GM10248 (cell line): ENCODE results near the gene LINC01488.

Experiments
- CTCF ChIA-PET: fragments of 300-600 bp; sonication (Branson Sonifier 250); formaldehyde crosslinking; extraction: SDS; loops from one replicate; lab custom pipeline; 2021; ENCODE audit warnings: antibody characterized with exemption; lab: Yijun Ruan, JAX
- POLR2A ChIA-PET: fragments of 350-650 bp; sonication (Branson Sonifier 250); formaldehyde crosslinking; extraction: SDS; loops from one replicate; lab custom pipeline; 2020; ENCODE audit warnings: antibody characterized with exemption; lab: Yijun Ruan, JAX
- DNase-seq: peaks from one replicate; pipeline ENCODE4 v3.0.0; 2012; ENCODE audit errors: extremely low spot score
- TF ChIP-seq, protein P1 (sequence below): IDR thresholded peaks from 2 replicates; pipeline ENCODE4 v1.5.1; 2012; ENCODE audit warnings: mild to moderate bottlenecking, low read depth; ENCODE audit errors: extremely low read depth, missing control alignments, control extremely low read depth

LINC01488 gene

DNA sequence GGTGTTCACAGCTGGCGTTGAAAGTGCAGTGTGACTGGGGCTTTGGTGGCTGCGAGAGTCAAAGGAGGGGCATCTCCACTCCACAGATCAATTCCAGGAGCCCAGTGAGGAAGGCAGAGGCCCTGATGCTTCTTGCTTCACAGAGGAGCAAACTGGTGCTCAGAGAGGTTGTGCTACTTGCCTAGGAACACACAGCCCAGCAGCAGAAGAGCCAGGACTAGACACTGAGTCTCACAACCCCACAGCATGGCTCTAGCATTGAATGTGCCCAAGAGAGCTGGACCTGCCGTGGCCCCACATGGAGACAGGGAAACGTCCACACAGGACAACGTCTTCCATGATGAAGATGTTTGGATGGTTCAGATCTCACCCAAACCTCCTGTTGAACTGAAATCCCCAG is 33.3 kb downstream of the LINC01488 start:
- ChIA-PET CTCF (interaction anchor here (1.3 kb wide), 1 partner anchor 242 kb away, joined by 3 read pairs; no protein-coding TSS in a partner anchor), POLR2A (no interaction called here)
- TF ChIP-seq, protein P1, sequence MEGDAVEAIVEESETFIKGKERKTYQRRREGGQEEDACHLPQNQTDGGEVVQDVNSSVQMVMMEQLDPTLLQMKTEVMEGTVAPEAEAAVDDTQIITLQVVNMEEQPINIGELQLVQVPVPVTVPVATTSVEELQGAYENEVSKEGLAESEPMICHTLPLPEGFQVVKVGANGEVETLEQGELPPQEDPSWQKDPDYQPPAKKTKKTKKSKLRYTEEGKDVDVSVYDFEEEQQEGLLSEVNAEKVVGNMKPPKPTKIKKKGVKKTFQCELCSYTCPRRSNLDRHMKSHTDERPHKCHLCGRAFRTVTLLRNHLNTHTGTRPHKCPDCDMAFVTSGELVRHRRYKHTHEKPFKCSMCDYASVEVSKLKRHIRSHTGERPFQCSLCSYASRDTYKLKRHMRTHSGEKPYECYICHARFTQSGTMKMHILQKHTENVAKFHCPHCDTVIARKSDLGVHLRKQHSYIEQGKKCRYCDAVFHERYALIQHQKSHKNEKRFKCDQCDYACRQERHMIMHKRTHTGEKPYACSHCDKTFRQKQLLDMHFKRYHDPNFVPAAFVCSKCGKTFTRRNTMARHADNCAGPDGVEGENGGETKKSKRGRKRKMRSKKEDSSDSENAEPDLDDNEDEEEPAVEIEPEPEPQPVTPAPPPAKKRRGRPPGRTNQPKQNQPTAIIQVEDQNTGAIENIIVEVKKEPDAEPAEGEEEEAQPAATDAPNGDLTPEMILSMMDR: no peak
- DNase-seq: no peak

DNA sequence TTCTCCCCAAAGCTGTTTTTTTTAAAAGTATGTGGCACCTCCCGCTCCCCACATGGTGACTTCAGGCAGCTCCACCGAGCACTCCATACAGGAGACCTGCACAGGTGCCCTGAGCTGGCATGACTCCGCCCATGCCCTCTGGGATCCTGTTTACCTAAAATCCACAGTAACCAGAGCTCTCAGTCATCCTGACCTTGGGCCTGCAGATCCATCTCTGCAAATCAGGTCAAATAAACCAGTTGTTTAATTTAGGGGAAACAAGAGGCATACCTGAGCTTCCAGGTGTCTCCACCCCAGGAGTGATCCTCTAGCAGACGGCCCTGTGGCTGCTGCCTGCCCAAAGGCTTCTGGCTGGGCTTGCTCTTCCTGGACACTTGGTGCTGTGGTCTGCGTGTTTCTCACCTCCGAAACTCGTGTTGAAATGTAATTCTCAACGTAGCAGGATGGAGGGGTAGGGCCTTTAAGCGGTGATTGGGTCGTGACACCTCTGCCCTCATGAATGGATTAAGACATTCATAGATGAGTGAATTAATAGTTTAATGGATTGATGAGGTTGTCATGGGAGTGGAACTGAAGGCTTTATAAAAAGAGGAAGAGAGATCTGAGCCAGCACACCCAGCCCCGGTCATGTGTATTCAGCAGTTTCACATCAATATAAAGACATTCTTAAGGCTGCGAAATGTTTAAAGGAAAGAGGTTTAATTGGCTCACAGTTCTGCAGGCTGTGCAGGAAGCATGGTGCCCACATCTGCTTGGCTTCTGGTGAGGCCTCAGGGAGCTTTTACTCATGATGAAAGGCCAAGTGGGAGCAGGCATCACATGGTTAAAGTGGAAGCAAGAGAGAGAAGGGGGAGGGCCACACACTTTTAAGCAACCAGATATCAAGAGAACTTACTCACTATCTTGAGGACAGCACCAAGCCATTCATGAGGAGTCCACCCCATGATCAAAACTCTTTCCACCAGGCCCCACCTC is 34.1 kb downstream of the LINC01488 start:
- CTCF ChIA-PET: interaction anchor here (1.3 kb wide), 1 partner anchor 243 kb away, joined by 3 read pairs; no protein-coding TSS in a partner anchor
- POLR2A ChIA-PET: no interaction called here
- no peak for DNase-seq
- TF ChIP-seq, protein P1: no peak

DNA sequence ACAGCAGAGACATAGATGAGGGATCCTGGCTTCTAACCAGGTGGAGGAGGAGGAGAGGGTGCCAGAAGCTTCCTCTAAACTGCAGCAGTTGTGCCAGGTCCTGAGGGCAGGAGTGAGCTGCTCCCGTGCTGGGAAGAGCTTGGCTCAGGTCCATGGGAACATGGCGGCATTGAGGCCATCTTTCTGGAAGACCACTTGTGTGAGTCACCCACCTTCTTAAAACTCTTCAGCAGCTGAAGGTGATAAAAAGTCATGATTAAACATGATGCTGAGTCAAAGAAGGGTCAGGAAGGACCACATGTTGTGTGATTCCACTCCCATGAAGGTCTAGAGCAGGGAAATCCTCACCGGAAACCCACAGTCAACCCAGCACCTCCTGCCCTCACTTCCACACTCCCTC is 35.1 kb downstream of the LINC01488 start:
- ChIA-PET POLR2A (no interaction called here), CTCF (no interaction called here)
- TF ChIP-seq, protein P1: no peak
- no peak for DNase-seq

DNA sequence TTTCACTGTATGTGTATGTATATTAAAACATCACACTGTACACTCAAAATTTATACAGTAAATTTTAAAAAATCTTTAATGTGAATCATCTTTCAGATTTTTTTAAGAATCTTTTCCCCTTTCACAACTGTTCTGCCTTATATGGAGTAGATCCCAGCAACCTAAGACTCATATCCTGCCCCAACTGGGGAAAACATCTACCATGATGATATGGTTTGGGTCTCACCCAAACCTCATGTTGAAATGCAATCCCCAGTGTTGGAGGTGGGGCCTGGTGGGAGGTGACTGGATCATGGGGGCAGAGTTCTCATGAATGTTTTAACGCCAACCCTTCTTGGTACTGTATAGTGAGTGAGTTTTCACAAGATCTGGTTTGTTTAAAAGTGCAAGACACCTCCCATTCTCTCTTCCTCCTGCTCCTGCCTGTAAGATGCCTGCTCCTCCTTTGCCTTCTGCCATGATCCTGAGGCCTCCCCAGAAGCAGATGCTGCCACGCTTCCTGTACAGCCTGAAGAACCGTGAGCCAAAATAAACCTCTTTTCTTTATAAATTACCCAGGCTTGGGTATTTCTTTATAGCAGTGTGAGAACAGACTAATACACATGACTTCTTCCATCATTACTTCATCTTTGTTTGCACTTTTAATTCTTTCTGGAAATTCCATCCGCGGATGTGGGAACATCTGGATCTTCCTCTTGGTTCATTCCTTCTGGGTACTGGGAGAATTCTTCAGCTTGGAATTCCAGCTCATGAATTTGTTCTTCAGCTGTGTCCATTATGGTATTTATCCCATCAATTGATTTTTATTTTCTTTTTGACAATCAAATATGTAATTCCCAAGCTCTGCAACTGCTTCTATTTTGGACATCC is 36.9 kb downstream of the LINC01488 start:
- TF ChIP-seq, protein P1: no peak
- POLR2A ChIA-PET: no interaction called here
- DNase-seq: no peak
- CTCF ChIA-PET: no interaction called here

DNA sequence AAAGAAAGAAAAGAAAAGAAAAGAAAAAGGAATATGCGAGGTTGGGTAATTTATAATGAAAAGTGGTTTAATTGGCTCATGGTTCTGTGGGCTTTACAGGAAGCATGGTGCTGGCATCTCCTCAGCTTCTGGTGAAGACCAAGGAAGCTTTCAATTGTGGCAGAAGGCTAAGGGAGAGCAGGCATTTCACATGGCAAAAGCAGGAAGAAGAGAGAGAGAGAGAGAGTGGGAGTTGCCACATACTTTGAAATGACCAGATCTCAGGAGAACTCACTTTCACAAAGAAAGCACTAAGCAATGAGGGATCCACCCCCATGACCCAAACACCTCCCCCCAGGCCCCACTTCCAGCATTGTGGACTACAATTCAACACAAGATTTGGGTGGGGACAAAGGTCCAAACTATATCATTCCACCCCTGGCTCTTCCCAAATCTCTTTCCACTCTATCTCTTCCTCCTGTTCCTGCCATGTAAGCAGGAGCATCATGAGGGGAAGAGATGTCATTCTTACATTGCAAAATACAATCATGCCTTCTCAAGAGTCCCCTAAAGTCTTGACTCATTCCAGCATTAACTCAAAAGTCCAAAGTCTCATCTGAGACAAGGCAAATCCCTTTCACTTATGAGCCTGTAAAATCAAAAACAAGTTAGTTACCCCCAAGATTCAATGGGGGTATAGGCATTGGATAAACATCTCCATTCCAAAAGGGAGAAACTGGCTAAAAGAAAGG is 38.9 kb downstream of the LINC01488 start:
- no peak for DNase-seq
- CTCF ChIA-PET: no interaction called here
- TF ChIP-seq, protein P1: no peak
- POLR2A ChIA-PET: no interaction called here

DNA sequence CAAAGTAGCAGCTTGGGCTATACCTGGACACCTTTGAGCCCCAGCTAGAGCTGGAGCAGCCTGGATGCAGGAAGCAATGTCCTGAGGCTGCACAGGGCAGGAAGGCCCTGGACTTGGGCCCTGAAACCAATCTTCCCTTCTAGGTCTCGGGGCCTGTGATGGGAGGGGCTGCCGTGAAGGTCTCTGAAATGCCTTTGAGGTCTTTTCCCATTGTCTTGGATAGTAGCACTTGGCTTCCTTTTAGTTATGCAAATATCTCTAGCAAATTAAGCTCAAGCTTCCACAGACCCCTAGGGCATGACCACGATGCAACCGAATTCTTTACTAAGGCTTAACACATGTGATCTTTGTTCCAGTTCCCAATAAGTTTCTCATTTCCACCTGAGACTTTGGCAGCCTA is 40.0 kb downstream of the LINC01488 start:
- TF ChIP-seq, protein P1: no peak
- no peak for DNase-seq
- CTCF ChIA-PET: no interaction called here
- POLR2A ChIA-PET: no interaction called here
